Neural progenitor cell (in vitro differentiated cells): ENCODE data around the gene PTCH1. TPM values are rescaled to one million over a fixed set of nuclear protein-coding genes. Genes with fewer than 3 reads are reported as not detected.

Source experiments
- DNase-seq: peaks from one replicate; pipeline ENCODE4 v3.0.0-alpha.2; 2016; ENCODE audit warnings: low spot score
- H2AFZ ChIP-seq: fragments of 200-600 bp; sonication (generic); replicated peaks from 2 replicates; pipeline ENCODE4 v1.6.1; 2016; ENCODE audit warnings: antibody characterized with exemption
- H3F3A ChIP-seq: fragments of 200-600 bp; sonication (generic); 2 replicates; pipeline ENCODE4 v1.6.1; 2016; ENCODE audit warnings: antibody characterized with exemption, low read depth
- H3K27ac ChIP-seq: fragments of 200-600 bp; sonication (generic); 2 replicates; pipeline ENCODE4 v1.5.1; 2016; ENCODE audit warnings: mild to moderate bottlenecking
- H3K27me3 ChIP-seq: fragments of 200-600 bp; sonication (generic); 2 replicates; pipeline ENCODE4 v1.6.1; 2016; ENCODE audit warnings: mild to moderate bottlenecking, moderate library complexity
- H3K36me3 ChIP-seq: fragments of 200-600 bp; sonication (generic); 2 replicates; pipeline ENCODE4 v1.5.1; 2016
- H3K4me1 ChIP-seq: fragments of 200-600 bp; sonication (generic); 2 replicates; pipeline ENCODE4 v1.6.1; 2016; ENCODE audit warnings: mixed run types
- H3K4me2 ChIP-seq: fragments of 200-600 bp; sonication (generic); 2 replicates; pipeline ENCODE4 v1.6.1; 2016
- H3K4me3 ChIP-seq: fragments of 200-600 bp; sonication (generic); 2 replicates; pipeline ENCODE4 v1.5.1; 2016
- H3K79me2 ChIP-seq: fragments of 200-600 bp; sonication (generic); 2 replicates; pipeline ENCODE4 v1.6.1; 2016; ENCODE audit warnings: low read depth
- H3K9ac ChIP-seq: fragments of 200-600 bp; sonication (generic); 2 replicates; pipeline ENCODE4 v1.6.1; 2016
- H3K9me3 ChIP-seq: fragments of 200-600 bp; sonication (generic); 2 replicates; pipeline ENCODE4 v1.5.1; 2016; ENCODE audit warnings: low read depth
- H4K20me1 ChIP-seq: fragments of 200-600 bp; sonication (generic); 2 replicates; pipeline ENCODE4 v1.6.1; 2016; ENCODE audit warnings: low read depth
- H3K27ac Mint-ChIP-seq: 3 replicates; pipeline ENCODE4 v1.8.0; 2021; ENCODE audit warnings: mixed read lengths
- H3K27me3 Mint-ChIP-seq: 2 replicates; pipeline ENCODE4 v1.8.0; 2022; ENCODE audit warnings: low read depth, mild to moderate bottlenecking, inconsistent platforms, moderate library complexity, mixed read lengths; ENCODE audit not compliant: insufficient read depth
- H3K36me3 Mint-ChIP-seq: 3 replicates; pipeline ENCODE4 v1.8.0; 2021; ENCODE audit warnings: mixed read lengths
- H3K4me1 Mint-ChIP-seq: 3 replicates; pipeline ENCODE4 v1.8.0; 2021; ENCODE audit warnings: mixed read lengths
- H3K4me3 Mint-ChIP-seq: 3 replicates; pipeline ENCODE4 v1.8.0; 2021; ENCODE audit warnings: mild to moderate bottlenecking, moderate library complexity, mixed read lengths
- H3K9me3 Mint-ChIP-seq: 3 replicates; pipeline ENCODE4 v1.8.0; 2020; ENCODE audit warnings: mixed read lengths
- EZH2 ChIP-seq: fragments of 200-600 bp; sonication (generic); IDR thresholded peaks from 2 replicates; pipeline ENCODE4 v1.6.1; 2017; ENCODE audit warnings: antibody characterized with exemption, mild to moderate bottlenecking, moderate library complexity
- EZH2phosphoT487 ChIP-seq: fragments of 200-600 bp; sonication (generic); IDR thresholded peaks from 2 replicates; pipeline ENCODE4 v1.6.1; 2017; ENCODE audit warnings: antibody characterized with exemption
- total RNA-seq: library from RNA; depleted of rRNA; stranded (reverse); fragments of >200 nt; gene quantifications from 2 replicates; pipeline ENCODE4 v1.2.3, GENCODE V29; 2015; ENCODE audit warnings: low replicate concordance
- TF ChIP-seq, protein P1 (sequence below): fragments of 200-600 bp; sonication (generic); IDR thresholded peaks from 2 replicates; pipeline ENCODE4 v1.5.1; 2017; ENCODE audit warnings: antibody characterized with exemption, mild to moderate bottlenecking

PTCH1 gene
- total RNA-seq, 1 donor from 2014 or later = 23.0 TPM

DNA sequence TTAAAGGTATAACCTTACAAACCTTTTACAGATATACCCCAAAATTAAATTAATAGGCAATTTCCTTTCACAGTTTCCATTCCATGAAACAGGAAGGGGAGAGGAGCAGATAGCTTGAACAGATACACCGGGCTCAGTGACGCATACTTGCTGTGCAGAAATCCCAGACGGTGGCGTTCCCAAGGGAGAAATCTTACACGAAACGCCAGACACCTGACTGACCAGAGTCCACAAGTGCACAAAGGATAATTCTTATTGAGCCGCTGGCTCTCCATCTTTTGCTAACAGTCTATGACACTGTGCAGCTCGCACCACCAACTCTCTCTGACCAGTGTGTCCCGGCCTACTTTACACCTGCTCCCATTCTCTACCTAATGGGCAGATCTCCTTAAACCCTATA is 37.4 kb downstream of the PTCH1 start:
- Histone ChIP-seq H3K27ac (peak overlapping the region; percentile 7), H3K36me3 (peaks cover 20% of the 10 kb centered on the region)

DNA sequence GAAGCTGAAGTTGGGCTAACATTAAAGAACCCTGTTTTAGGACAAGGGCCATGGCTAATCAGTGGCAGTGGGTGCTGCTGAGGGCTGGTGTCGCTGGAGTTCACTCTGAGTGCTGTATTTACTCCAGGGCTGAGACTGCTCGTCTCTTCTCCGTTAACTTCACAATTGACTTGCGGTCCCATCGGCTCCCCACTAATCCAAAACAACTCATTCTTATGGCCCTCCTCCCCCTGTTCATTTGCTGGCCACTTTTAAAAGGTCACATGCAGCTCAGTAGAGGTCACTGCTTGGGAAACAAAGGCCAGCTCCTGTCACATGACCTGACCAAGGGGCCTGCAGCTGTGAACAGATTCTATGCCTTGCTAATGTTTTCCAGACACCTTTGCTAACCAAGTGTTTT is 38.4 kb downstream of the PTCH1 start:
- Histone ChIP-seq H3K4me1 (peaks cover 43% of the 10 kb centered on the region), H3K36me3 (peaks cover 20% of the 10 kb centered on the region)
- H3K4me1 Mint-ChIP-seq = peaks cover 61% of the 10 kb centered on the region

More for the DNA sequence above, 37.4 kb downstream of the PTCH1 start:
- Histone ChIP-seq H3F3A (peaks cover 39% of the 10 kb centered on the region), H3K27me3 (no peaks in the 10 kb centered on the region), H2AFZ (no peak overlapping the region), H3K79me2 (peaks cover 49% of the 10 kb centered on the region), H3K4me1 (peaks cover 43% of the 10 kb centered on the region), H3K4me2 (peak overlapping the region; percentile 51), H3K9me3 (no peaks in the 10 kb centered on the region), H4K20me1 (peaks cover 85% of the 10 kb centered on the region), H3K4me3 (no peak overlapping the region), H3K9ac (no peak overlapping the region)
- H3K4me1 Mint-ChIP-seq = peaks cover 70% of the 10 kb centered on the region
- no peaks in the 10 kb centered on the region for H3K9me3 Mint-ChIP-seq
- no peak overlapping the region for H3K27ac Mint-ChIP-seq
- H3K36me3 Mint-ChIP-seq = peaks cover 44% of the 10 kb centered on the region
- TF ChIP-seq, protein P1, sequence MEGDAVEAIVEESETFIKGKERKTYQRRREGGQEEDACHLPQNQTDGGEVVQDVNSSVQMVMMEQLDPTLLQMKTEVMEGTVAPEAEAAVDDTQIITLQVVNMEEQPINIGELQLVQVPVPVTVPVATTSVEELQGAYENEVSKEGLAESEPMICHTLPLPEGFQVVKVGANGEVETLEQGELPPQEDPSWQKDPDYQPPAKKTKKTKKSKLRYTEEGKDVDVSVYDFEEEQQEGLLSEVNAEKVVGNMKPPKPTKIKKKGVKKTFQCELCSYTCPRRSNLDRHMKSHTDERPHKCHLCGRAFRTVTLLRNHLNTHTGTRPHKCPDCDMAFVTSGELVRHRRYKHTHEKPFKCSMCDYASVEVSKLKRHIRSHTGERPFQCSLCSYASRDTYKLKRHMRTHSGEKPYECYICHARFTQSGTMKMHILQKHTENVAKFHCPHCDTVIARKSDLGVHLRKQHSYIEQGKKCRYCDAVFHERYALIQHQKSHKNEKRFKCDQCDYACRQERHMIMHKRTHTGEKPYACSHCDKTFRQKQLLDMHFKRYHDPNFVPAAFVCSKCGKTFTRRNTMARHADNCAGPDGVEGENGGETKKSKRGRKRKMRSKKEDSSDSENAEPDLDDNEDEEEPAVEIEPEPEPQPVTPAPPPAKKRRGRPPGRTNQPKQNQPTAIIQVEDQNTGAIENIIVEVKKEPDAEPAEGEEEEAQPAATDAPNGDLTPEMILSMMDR = no peak
- no peak for TF ChIP-seq EZH2
- no peak for DNase-seq
- peak overlapping the region; percentile 16 for H3K4me3 Mint-ChIP-seq
- H3K27me3 Mint-ChIP-seq = no peaks in the 10 kb centered on the region

GRCh38 chr9:95477885-95478284 is 38.9 kb downstream of the PTCH1 start:
- no peaks in the 10 kb centered on the region for H3K9me3 Mint-ChIP-seq
- peaks cover 37% of the 10 kb centered on the region for H3K79me2 ChIP-seq
- H3K4me1 ChIP-seq = peaks cover 43% of the 10 kb centered on the region
- H3K36me3 Mint-ChIP-seq = peaks cover 48% of the 10 kb centered on the region
- peaks cover 20% of the 10 kb centered on the region for H3K36me3 ChIP-seq
- DNase-seq = no peak
- H2AFZ ChIP-seq = no peak overlapping the region
- peak overlapping the region; percentile 66 for H3K4me3 Mint-ChIP-seq
- TF ChIP-seq, protein P1 = no peak
- TF ChIP-seq EZH2 (no peak), EZH2phosphoT487 (no peak)
- no peak overlapping the region for H3K4me3 ChIP-seq
- peak overlapping the region; percentile 51 for H3K4me2 ChIP-seq
- H3K27me3 ChIP-seq = no peaks in the 10 kb centered on the region
- H3F3A ChIP-seq = peaks cover 39% of the 10 kb centered on the region
- no peaks in the 10 kb centered on the region for H3K9me3 ChIP-seq
- H3K27me3 Mint-ChIP-seq = no peaks in the 10 kb centered on the region
- H3K27ac Mint-ChIP-seq = peak overlapping the region; percentile 93
- no peak overlapping the region for H3K9ac ChIP-seq
- H4K20me1 ChIP-seq = peaks cover 70% of the 10 kb centered on the region
- H3K4me1 Mint-ChIP-seq = peaks cover 60% of the 10 kb centered on the region
- peak overlapping the region; percentile 10 for H3K27ac ChIP-seq

More for the DNA sequence above, 38.4 kb downstream of the PTCH1 start:
- Histone ChIP-seq H2AFZ (no peak overlapping the region), H3K79me2 (peaks cover 41% of the 10 kb centered on the region), H4K20me1 (peaks cover 75% of the 10 kb centered on the region), H3K4me3 (no peak overlapping the region), H3K4me2 (peak overlapping the region; percentile 51), H3K9ac (no peak overlapping the region), H3K9me3 (no peaks in the 10 kb centered on the region), H3F3A (peaks cover 39% of the 10 kb centered on the region), H3K27ac (peak overlapping the region; percentile 10), H3K27me3 (no peaks in the 10 kb centered on the region)
- Mint-ChIP-seq H3K27me3 (no peaks in the 10 kb centered on the region), H3K9me3 (no peaks in the 10 kb centered on the region), H3K36me3 (peaks cover 46% of the 10 kb centered on the region), H3K27ac (peak overlapping the region; percentile 93), H3K4me3 (peak overlapping the region; percentile 46)
- no peak for TF ChIP-seq EZH2phosphoT487
- TF ChIP-seq, protein P1 = no peak
- TF ChIP-seq EZH2 = no peak
- DNase-seq = peak; percentile 74
